GM21515 (cell line): ENCODE data around the gene KITLG.
"Not testable (repeated sequence)": the region's sequence is repeated elsewhere in the genome, so short reads cannot be mapped to it uniquely, and the experiment has no call there.

Experiments used
- ATAC-seq: cut with Tn5 transposase; IDR thresholded peaks from one replicate; pipeline ENCODE4 v1.9.1; 2021; ENCODE audit not compliant: unreplicated experiment

Gene KITLG

DNA sequence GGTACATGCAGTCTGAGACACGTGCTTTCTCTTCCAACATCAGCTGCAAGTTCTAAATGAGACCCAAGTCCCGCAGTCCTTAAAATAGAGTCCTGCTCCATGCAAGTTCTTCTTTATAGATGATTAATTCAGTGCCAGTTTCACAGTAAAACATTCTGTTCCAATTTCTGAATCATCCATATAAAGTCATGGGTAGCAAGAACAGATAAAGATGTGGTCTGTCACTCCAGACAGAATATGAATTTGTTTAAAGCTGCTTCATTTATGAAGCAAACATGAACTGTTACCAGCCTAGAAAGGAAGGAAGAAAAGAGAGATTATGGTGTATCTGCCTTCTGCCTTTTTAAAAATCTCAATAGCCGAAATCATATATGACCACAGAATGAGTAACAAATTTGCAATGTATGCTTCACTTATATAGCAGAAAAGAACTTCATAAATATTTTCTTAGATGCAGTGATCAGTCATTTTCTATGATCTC is 83.3 kb downstream of the KITLG start:
- no peak for ATAC-seq

DNA sequence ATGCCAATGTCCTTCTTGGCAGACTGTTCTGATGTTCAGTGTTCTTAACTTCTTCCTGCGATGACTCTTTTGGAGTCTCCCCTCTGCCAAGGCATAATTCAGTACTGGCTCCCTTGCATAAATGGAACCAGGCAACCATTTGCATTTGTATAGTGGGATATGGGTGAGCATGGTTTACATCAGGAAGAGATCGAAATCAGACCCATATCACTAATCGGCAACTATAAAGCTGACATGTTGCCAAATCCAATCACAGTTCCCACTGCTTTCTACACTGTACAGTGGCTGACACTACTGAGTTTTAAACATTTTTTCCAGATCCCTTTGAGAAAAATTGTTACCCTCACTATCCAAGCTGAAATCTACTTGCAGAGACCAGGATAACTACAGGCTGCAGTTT is 83.8 kb downstream of the KITLG start:
- ATAC-seq = no peak

DNA sequence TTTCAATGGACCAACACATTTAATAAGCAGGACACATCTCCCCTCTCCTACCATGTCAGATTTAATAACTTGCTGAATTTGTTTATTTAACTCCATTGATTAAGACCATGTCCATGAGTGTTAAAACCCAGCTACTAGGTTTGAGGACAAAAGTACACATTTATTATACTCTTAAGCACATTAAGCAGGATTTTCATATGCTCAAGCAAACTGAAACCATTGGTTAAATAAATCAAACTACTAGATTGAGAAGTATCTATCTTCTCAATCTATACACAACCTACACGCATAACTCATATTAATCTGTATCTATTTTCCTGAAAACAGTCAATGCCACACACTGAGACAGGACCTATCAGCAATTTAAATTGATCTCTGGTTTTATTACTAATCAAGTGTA is 85.2 kb downstream of the KITLG start:
- ATAC-seq = no peak

DNA sequence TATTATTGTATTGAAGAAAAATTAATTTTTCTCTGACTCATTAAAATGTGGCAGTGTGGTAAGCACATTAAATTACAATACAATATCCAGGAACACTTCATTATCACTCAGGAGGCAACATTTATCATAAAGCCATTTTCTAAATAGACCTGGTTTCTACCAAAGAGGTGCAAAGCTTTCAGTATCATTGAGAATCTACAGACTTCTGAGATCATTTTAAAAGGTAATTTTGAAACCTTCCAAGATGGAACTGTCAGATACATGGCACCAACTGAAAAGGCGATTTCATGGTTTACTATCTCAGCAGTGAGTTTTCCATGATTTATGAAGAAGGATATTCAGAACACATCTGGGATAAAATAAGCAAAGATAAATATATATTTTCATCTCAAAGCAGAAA is 85.8 kb downstream of the KITLG start:
- no peak for ATAC-seq

DNA sequence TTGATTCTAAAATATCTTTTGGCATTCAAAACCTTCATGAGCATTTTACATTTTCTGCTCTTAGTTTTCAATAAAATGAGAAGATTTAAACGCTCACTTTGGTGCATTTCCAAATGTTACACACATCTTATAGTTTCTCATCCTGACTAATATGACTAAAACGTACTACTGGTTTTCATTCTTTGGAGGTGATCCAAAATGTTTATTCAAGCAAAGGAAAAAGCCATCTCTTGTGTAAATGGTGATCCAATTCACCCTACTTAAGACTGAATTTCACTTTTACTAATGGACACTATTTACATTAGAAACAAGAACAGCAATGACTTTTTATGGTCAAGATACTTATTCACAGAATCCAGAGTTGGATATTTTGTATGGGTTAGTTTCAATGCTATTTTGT is 86.6 kb downstream of the KITLG start:
- ATAC-seq = no peak

DNA sequence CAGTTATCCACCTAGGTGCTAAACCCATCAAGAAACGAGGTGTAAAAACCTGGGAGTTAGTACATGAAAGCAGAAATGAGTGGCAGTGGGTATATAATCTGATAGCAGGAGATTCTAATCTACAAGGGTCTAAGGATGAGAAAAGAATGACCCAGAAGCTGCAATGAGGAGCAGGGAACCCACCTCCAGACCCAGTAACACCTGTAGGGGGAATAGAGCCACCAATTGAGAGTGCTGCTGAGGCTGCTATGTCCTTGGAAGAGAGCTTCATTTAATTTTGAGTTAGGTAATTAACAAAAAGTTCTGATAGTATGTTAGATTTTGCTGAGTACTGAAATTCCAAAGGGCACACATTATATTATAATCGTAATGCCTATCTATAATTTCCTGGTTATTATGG is 89.8 kb downstream of the KITLG start:
- ATAC-seq = no peak

DNA sequence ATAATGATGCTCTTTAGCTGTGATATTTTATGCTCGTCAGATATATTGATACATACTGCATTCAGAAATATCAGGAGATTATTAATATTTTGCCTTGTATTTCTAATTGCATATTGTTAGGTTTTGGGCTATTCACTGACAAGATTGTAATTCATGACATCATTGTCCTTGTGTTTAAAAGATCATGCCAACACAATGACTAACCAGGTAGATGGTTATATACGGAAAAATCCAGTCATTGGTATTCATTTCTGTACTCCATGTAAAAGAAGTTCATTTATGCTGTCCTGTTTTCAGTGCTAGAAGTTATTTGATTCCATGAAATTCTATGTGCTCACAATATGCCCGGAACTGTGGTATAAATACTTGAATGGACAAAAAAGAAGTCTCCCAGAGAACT is 107.5 kb downstream of the KITLG start:
- ATAC-seq = no peak

DNA sequence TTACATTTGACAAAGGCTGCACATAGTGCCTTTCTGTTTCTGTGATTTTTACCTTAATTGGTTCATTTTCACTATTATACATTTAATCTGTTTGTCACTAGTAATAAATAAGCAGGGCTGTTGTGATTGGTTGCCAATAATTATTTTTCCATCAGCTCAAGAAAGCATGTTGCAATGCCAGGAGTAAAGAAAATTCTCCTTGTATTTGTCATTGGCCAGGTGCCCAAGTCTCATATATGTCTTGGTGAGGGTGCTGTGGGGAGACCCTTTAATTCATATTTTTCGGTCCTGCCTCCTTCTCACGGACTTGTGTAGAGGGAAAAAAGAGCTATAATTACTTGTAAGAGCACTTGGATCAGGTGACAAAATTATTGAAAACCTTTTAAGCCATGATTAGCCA is 108.0 kb downstream of the KITLG start:
- no peak for ATAC-seq

DNA sequence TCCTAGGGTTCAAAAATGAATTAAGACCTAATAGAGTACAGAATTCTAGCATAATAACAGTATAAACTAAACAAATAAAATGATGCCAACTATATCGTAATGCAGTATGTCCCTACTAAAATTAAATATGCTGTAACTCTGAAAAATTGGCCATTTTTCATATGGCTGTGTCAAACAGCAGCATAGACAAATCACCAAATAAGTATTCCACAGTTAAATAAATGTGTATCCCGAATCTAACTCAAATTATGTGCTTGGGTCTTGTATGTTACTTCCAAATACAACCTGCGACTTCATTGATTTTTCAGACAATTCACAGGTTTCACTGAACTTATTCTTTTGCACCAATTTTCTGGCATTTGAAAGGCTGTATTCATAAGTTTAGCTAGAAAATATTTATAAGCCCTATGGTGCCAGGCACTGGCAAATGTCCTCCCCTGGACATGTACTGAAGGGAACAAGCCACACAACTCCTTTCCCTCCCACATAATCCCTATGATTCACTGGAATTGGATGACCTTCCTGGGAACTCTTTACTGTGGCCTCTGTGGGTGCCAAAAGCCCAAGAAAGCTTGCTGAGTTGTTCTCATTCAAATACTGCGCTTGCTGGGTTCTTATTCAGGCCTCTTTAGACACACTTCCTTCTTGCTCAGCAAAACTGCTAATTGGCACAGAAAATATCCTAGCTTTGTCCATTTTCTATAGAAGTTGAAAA is 108.8 kb downstream of the KITLG start:
- no peak for ATAC-seq

DNA sequence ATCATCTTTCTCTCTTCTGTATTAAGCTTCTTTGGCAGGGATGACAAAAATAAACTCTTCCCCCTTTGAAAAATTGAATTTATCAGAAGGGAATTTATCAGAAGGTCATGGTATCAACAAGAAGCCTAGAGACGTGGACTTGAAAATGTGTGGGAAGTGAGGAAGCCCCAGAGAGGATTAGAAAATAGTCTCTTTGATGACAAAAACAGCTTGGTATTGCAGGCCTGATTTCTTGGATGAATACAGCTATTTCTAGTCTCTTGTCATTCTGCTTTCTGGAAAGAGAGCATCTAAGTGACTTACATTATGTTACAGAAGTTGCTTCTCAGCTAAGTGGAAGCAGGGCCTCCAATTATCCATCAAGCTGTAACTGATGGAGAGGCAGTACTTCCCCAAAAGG is 111.1 kb downstream of the KITLG start:
- ATAC-seq = no peak

DNA sequence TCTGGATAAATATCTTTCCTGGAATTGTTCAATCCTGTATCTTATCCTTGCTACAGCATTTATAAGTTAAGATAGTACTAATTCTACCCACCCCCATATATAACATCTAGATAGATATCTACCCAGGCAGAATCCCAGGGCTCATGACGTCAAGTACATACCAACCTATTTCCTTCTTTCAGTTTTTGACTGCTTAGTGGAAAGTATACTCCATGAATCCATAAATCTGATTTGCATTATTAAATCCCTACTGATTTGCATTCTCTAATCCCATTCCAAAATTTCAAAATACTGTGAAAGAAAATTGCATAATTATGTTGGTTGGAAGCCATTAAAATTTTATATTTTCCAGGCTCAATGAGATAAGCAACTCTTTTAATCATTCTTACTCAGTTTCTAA is 111.7 kb downstream of the KITLG start:
- no peak for ATAC-seq

DNA sequence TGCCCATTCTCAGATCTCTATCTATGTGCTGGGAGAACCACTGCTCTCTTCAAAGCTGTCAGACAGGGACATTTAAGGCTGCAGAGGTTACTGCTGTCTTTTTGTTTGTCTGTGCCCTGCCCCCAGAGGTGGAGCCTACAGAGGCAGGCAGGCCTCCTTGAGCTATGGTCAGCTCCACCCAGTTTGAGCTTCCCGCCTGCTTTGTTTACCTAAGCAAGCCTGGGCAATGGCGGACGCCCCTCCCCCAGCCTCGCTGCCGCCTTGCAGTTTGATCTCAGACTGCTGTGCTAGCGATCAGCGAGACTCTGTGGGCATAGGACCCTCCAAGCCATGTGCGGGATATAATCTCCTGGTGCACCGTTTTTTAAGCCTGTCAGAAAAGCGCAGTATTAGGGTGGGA is 113.6 kb downstream of the KITLG start:
- not testable (repeated sequence) for ATAC-seq

DNA sequence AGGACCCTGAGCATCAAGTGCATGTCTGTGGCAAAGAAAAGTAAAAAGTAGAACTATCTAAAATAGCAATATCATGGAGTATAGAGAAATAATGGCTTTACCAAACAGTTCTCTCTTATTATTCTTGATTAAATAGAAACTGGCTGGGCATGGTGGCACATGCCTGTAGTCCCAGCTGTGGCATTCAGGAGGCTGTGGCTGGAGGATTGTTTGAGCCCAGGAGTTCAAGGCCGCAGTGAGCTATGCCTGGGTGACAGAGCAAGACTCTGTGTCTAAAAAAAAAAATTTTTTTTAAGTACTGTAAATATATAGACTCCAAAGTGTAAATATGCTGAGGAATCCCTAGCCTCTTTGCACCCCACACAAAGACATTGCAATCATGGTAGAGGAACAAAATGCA is 121.9 kb downstream of the KITLG start:
- no peak for ATAC-seq

DNA sequence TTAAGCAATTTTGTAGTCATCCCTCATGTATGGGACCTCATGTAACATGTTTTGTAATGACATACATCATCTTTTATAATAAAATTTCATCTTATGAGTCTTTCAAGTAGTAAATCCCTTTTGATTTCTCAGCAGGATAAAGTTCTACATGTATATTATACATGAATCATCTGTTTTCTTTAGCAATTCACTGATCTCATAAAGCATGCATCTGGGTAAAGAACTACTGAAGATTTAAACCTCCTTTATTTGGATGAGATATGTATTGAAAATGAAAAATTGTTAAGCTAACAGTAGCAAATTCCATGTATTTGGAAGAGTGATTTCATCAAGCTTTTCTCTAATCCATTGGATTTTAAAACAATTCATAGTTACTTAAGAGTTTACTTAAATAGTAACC is 126.9 kb downstream of the KITLG start:
- ATAC-seq = no peak

DNA sequence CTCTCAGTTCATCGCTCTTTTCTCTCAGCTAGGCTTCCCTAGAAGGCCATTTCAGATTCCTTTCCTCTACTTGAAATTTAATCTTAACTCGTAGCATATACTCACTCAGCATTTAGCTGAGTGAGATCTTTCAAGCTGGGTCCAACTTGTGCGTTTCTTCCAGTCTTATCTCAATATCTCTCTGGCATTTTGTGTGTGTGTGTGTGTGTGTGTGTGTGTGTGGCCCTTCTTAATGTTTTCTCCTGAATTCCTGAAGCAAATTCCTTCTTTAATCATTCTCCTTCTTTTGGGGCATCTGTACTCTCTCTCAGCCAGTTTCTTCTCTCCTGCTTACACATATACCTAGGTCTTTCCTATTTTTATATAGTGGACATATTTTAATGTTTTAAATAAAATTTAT is 129.1 kb downstream of the KITLG start:
- no peak for ATAC-seq

DNA sequence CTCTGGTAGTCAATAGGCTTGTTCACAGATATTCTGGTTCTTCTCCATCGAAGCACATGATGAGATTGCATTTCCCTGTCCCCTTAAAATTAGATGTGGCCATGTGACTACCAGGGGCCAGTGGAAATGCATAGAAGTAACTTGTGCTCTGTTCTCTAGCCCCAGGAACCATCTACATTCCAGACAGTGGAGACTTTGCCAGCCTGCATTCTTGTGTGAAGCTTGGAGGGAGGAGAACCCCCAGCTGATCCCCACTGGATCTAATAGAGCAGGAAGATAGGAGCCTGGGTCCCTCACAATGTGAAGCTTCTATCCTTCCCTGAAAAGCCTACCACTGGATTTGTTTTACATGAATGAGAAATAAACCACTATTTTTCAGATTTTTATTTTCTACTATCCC is 130.1 kb downstream of the KITLG start:
- ATAC-seq = no peak

DNA sequence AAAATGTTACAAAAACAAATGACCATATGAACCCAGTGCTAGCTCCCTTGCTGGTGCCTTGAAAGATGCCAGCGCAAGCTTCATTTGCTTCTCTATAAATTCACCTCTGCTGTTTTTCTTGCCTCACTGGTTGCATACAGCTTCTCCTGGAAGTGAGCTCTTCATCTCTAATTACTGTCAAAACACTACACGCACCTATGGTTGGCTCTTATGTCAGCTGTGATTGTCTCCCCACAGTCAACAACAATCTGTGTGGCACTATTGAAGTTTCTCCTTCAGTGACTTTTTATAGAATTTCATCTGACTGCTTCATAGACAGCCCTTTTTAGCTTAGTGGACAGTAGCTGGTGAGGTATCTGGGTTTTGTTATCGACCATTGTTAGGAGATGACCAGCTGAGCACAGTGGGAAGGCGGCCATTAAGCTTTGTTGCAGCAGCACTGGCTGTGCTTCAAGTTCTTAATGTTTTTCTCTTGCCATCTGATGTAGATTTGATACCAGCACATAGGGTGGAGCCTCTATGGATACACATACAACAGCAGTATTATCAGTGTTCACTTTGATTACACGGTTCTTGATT is 131.8 kb downstream of the KITLG start:
- no peak for ATAC-seq

DNA sequence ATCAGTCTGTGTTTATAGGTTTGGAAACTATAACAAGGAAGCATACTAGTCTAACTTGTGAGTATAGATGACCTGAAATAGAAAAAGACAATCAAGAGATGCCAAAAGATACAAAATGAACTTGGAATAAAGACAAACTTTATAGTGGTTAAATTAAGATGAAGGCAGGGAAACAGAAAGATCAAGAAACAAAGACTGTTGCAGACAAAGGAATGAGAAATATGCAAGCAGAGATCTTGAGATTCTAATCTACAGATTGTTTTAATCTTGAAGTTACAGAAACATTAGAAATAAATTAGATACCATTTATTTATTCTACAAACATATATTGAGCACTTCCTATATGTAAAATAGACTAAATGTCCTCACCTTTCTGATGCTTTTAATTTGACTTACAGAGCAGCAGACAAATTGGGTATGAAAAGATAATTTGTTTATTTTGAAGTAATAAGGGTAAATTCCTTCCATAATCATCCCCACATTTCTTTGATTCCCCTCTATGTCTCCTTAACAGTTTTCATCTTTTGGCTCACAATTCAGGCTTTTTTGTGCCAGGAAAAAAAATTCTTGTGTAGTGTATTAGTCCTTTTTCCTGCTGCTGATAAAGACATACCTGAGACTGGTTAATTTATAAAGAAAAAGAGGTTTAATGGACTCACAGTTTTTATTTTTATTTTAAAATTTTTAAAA is 134.4 kb downstream of the KITLG start:
- ATAC-seq = no peak

DNA sequence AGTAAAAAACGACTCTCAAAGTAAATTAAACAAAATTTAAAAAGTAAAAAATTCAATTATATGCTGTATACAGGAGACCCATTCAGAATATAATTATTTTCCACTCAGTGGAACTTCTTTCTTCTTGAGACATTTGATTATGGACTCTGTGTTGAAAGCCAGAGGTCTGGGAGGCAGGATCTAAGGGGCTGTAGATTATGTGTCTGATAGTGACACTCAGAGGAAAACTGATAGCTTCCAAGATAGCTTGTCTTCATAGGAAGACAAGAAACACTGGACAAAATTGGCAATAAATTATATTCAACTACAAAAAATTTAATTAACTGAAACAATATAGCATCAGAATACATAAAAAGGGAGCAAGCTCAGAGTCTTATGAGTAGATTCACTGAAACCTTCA is 135.8 kb downstream of the KITLG start:
- no peak for ATAC-seq
